Activated gamma-delta T cell treated with anti-CD3 and anti-CD28 coated beads, Interleukin-2, amount 50 U/mL, for 16 hours (primary cell): Measurements from ENCODE around the gene GRIFIN.

Source experiments
- DNase-seq: peaks from one replicate; pipeline ENCODE4 v3.0.0-alpha.2; 2020; ENCODE audit warnings: low read depth

The GRIFIN gene

DNA sequence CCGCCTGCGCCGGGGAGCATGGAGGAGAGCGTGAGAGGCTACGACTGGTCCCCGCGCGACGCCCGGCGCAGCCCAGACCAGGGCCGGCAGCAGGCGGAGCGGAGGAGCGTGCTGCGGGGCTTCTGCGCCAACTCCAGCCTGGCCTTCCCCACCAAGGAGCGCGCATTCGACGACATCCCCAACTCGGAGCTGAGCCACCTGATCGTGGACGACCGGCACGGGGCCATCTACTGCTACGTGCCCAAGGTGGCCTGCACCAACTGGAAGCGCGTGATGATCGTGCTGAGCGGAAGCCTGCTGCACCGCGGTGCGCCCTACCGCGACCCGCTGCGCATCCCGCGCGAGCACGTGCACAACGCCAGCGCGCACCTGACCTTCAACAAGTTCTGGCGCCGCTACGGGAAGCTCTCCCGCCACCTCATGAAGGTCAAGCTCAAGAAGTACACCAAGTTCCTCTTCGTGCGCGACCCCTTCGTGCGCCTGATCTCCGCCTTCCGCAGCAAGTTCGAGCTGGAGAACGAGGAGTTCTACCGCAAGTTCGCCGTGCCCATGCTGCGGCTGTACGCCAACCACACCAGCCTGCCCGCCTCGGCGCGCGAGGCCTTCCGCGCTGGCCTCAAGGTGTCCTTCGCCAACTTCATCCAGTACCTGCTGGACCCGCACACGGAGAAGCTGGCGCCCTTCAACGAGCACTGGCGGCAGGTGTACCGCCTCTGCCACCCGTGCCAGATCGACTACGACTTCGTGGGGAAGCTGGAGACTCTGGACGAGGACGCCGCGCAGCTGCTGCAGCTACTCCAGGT, 43.1 kb downstream of the GRIFIN start:
- no peak for DNase-seq

DNA sequence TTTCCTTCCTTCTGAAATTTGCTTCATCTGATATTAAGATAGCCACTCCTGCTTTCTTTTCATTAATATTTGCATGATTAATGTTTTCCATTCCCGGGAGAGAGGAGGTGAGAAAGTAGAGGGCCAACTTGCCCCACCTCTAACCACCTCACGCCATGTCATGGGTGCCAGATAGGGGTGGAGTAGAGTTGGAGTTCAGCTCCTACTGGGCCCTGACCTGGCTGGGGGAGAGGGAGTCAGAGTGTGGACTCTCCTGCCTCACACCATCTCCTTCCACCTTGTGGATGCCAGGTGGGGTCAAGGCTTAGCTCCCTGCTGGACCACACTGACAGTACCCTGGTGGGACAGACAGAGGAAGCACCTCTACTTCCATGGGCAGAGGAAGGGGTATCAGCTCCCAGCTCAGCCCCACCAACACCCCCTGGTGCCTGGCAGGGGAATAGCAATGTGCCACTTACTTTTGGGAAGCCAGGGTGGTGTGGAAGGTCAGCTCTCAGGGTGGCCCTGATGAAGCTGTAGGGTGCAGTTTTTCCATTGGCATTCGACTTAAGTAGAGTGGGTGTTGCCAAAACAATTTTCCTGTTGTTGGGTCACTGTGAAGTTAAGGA, 44.8 kb downstream of the GRIFIN start:
- DNase-seq, result no peak

DNA sequence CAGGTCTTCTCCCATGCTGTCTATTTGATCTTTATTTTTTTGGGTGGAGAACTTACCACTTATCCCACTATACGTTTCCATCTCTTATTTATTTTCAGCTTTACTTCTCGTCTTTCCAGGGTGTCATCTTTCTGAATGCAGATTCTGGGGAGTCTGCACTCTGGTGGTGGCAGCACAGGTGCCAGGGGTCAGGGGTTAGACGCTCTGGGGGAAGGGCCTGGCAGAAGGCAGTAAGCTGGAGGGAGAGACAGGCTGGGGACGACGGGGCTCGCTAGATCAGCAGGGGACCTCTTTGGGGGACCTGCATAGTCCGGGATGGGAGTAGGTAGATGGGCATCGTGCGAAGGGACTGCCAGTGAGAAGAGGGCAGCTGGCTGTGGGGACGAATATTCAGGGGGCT, 50.4 kb downstream of the GRIFIN start:
- no peak for DNase-seq
